Cardiac muscle cell (in vitro differentiated cells and primary cell): ENCODE data around the gene BEAN1. TPM values are rescaled to one million over a fixed set of nuclear protein-coding genes. Genes with fewer than 3 reads are reported as not detected.

Experiments
- DNase-seq, 2 donors: peaks; one replicate each; pipeline versions ENCODE4 v3.0.0 to v3.0.0-alpha.2; 2010 to 2017; ENCODE audit warnings: low read depth in 1 of 2, low spot score in 1 of 2
- H3K27ac ChIP-seq: fragments of 200-600 bp; sonication (generic); 2 replicates; pipeline ENCODE4 v1.5.1; 2016
- H3K27me3 ChIP-seq: fragments of 200-600 bp; sonication (generic); 2 replicates; pipeline ENCODE4 v1.6.0; 2016; ENCODE audit warnings: control low read depth
- H3K36me3 ChIP-seq: fragments of 200-600 bp; sonication (generic); 2 replicates; pipeline ENCODE4 v1.5.1; 2016; ENCODE audit warnings: control low read depth
- H3K4me1 ChIP-seq: fragments of 200-600 bp; sonication (generic); 2 replicates; pipeline ENCODE4 v1.8.1; 2017; ENCODE audit warnings: low read depth, mild to moderate bottlenecking, mixed run types
- H3K4me3 ChIP-seq: fragments of 200-600 bp; sonication (generic); 2 replicates; pipeline ENCODE4 v1.5.1; 2016; ENCODE audit warnings: mild to moderate bottlenecking
- H3K9me3 ChIP-seq: fragments of 200-600 bp; sonication (generic); 2 replicates; pipeline ENCODE4 v1.5.1; 2017; ENCODE audit warnings: low read depth, mild to moderate bottlenecking, control low read depth
- CTCF ChIP-seq: IDR thresholded peaks from 2 replicates; pipeline ENCODE4 v1.5.1; 2012; ENCODE audit warnings: low read depth, mild to moderate bottlenecking, low read length
- polyA plus RNA-seq: library from polyadenylated mRNA; unstranded; fragments of >200 nt; fragmentation: Nextera tagmentation; extraction: Ambion mirVana; gene quantifications from 2 replicates; pipeline ENCODE4 v1.2.1, GENCODE V29; 2016
- total RNA-seq: library from RNA; depleted of rRNA; stranded (reverse); fragments of >200 nt; gene quantifications from 2 replicates; pipeline ENCODE4 v1.2.3, GENCODE V29; 2016

BEAN1 gene
- total and polyA plus RNA-seq, 2 experiments from 2014 or later: 1.2 to 2.9 TPM

DNA sequence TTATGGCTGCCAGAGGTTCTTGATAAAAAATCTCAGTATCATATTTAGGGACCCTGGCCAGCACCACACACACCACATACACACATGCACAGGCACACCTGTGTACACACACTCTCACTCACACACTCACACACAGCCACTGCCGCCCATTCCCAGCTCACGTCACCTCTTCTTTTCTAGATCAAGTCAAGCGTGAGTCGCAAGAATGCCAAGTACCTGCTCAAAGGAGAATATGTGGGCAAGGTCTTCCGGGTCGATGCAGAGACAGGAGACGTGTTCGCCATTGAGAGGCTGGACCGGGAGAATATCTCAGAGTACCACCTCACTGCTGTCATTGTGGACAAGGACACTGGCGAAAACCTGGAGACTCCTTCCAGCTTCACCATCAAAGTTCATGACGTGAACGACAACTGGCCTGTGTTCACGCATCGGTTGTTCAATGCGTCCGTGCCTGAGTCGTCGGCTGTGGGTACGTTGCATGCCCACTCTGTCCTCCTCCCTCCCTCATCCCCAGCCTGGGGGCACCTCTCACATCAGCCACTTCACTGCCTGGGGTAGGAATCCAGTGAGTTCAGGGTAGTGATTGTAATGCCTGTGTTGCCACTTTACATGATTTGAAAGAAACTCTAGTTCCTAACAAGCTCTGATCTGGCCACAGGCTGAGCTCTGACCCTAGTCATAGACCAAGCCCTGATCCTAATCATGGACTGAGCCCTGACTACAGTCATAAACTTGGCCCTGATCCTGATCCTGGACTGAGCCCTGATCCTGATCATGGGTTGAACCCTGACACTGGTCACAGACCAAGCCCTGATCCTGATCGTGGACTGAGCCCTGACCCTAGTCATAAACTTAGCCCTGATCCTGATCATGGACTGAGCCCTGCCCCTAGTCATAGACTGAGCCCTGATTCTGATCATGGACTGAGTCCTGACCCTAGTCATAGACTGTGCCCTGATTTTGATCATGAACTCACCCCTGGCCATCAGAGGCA is 40.2 kb upstream of the BEAN1 start:
- H3K4me3 ChIP-seq: no peak overlapping the region
- H3K27ac ChIP-seq: no peak overlapping the region
- no peaks in the 10 kb centered on the region for H3K27me3 ChIP-seq
- no peaks in the 10 kb centered on the region for H3K36me3 ChIP-seq
- peaks cover 9% of the 10 kb centered on the region for H3K4me1 ChIP-seq
- H3K9me3 ChIP-seq: no peaks in the 10 kb centered on the region
- TF ChIP-seq CTCF: no peak
- no peak for DNase-seq

DNA sequence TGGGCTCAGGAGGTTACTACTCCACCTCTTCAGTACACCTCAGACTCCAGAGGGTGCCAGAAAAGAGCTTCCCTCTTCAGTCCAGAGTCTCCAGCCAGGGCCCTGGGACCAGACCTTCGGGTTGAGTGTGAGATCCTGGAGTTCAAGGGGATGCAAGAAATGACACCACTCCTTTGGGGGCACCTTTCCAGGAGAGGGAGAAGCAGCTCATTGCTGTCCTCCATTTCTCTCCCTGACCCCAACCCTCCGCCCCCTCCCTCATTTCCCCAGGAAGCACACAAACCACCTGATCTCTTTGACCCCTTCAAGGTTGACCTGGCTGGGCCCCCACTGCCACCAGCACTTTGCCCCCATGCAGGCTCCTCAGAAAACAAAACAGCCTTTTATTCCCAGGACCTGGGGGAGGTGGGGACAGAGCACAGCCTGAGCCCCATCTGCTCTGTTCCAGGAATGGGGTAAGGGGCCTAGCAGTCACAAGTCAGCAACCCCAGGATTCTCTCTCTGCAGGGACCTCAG is 39.2 kb upstream of the BEAN1 start:
- Histone ChIP-seq H3K4me1 (peaks cover 5% of the 10 kb centered on the region), H3K36me3 (no peaks in the 10 kb centered on the region), H3K27me3 (no peaks in the 10 kb centered on the region), H3K27ac (no peak overlapping the region), H3K4me3 (no peak overlapping the region), H3K9me3 (no peaks in the 10 kb centered on the region)
- no peak for DNase-seq
- TF ChIP-seq CTCF: no peak

DNA sequence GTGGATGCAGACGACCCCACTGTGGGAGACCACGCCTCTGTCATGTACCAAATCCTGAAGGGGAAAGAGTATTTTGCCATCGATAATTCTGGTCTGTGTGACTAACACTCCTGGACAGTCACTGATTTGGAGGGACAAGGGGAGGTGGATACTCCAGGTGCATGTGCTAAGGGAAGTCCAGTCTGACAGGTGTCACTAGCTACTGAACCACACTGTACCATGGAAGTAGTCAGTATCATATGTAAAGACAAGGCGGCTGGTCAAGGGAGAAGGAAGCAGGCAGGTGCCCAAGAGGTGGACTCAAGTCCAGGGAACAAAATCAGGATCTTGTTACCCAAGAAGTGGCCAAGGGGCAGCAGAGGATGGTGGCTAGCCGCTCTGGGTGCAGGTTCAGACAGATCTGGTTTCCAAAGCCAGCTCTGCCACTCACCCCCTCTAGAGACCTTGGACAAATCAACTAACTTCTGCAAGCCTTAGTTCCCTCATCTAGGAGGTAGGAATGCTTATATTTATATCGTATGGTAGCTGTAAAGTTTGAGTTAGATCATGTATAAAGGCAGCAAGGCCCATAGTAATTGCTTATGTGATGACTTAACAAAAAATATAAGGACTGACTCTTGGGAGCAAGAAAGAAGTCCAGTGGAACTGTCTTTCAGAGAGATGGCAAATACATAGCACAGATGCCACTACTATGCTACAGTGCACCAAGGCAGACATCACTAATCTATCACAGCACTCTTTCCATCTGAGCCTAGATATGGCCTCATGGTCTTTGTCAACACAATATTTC is 38.5 kb upstream of the BEAN1 start:
- no peak for DNase-seq
- Histone ChIP-seq H3K27ac (no peak overlapping the region), H3K27me3 (no peaks in the 10 kb centered on the region), H3K36me3 (no peaks in the 10 kb centered on the region), H3K9me3 (no peaks in the 10 kb centered on the region), H3K4me1 (no peaks in the 10 kb centered on the region), H3K4me3 (no peak overlapping the region)
- no peak for TF ChIP-seq CTCF

- Histone ChIP-seq H3K9me3 (no peaks in the 10 kb centered on the region), H3K4me1 (no peaks in the 10 kb centered on the region), H3K27ac (no peak overlapping the region), H3K27me3 (no peaks in the 10 kb centered on the region), H3K4me3 (no peak overlapping the region), H3K36me3 (no peaks in the 10 kb centered on the region)
- DNase-seq: no peak
- TF ChIP-seq CTCF: no peak
These were observed 37.6 kb upstream of the BEAN1 start for GRCh38 chr16:66389256-66390176.
